HepG2 (cell line): ENCODE measurements around the gene CLDN9. TPM values are rescaled to one million over a fixed set of nuclear protein-coding genes. Genes with fewer than 3 reads are reported as not detected.

Experiments used
- ATM ChIP-seq: fragments of 450-650 bp; IDR thresholded peaks from 2 replicates; pipeline ENCODE4 v1.7.1; 2017; ENCODE audit warnings: mild to moderate bottlenecking, borderline replicate concordance
- BHLHE40 ChIP-seq: IDR thresholded peaks from 2 replicates; pipeline ENCODE4 v1.6.1; 2011; ENCODE audit warnings: low read length, improper control_type of control experiment
- CENPX ChIP-seq: sonication (generic); formaldehyde crosslinking; IDR thresholded peaks from 2 replicates; pipeline ENCODE4 v1.9.0; 2021; ENCODE audit warnings: mild to moderate bottlenecking, missing genetic modification reagents, moderate library complexity
- CHCHD3 ChIP-seq: sonication (generic); formaldehyde crosslinking; IDR thresholded peaks from 2 replicates; pipeline ENCODE4 v1.8.0; 2022; ENCODE audit warnings: mild to moderate bottlenecking, missing genetic modification reagents, moderate library complexity
- DR1 ChIP-seq: sonication (generic); formaldehyde crosslinking; IDR thresholded peaks from 2 replicates; pipeline ENCODE4 v1.8.0; 2021; ENCODE audit warnings: mild to moderate bottlenecking, missing genetic modification reagents, inconsistent platforms
- GABPB1 ChIP-seq: IDR thresholded peaks from 2 replicates; pipeline ENCODE4 v1.6.1; 2016; ENCODE audit warnings: mild to moderate bottlenecking, missing genetic modification reagents, moderate library complexity, missing compliant biosample characterization
- GPN1 ChIP-seq: sonication (generic); formaldehyde crosslinking; IDR thresholded peaks from 2 replicates; pipeline ENCODE4 v1.5.1; 2020; ENCODE audit warnings: missing genetic modification reagents, borderline replicate concordance
- HNRNPLL ChIP-seq: fragments of 200-400 bp; formaldehyde crosslinking; IDR thresholded peaks from 2 replicates; pipeline ENCODE4 v1.6.1; 2017; ENCODE audit warnings: mild to moderate bottlenecking, low read depth, low read length; ENCODE audit not compliant: poor library complexity, severe bottlenecking
- HNRNPUL1 ChIP-seq: fragments of 200-400 bp; formaldehyde crosslinking; IDR thresholded peaks from 2 replicates; pipeline ENCODE4 v1.6.1; 2017; ENCODE audit warnings: low read depth, mild to moderate bottlenecking, low read length, moderate library complexity
- IKZF4 ChIP-seq: sonication (generic); formaldehyde crosslinking; IDR thresholded peaks from 2 replicates; pipeline ENCODE4 v1.5.1; 2020; ENCODE audit warnings: borderline replicate concordance, mild to moderate bottlenecking, low read depth, missing genetic modification reagents; ENCODE audit errors: not compliant biosample characterization
- KLF11 ChIP-seq: IDR thresholded peaks from 2 replicates; pipeline ENCODE4 v1.6.1; 2016; ENCODE audit warnings: missing compliant biosample characterization
- KLF16 ChIP-seq, 2 experiments: sonication (generic) in 1 of 2; formaldehyde crosslinking in 1 of 2; IDR thresholded peaks; 2 replicates each; pipeline versions ENCODE4 v1.6.1 to v1.8.0; 2016 to 2023; ENCODE audit warnings: missing genetic modification reagents in 2 of 2, missing compliant biosample characterization in 1 of 2
- MZF1 ChIP-seq: sonication (generic); formaldehyde crosslinking; IDR thresholded peaks from 2 replicates; pipeline ENCODE4 v1.8.1; 2023; ENCODE audit warnings: mild to moderate bottlenecking, missing genetic modification reagents, borderline replicate concordance
- NPAS2 ChIP-seq: sonication (generic); formaldehyde crosslinking; IDR thresholded peaks from 2 replicates; pipeline ENCODE4 v1.8.0; 2022; ENCODE audit warnings: mild to moderate bottlenecking, missing genetic modification reagents, borderline replicate concordance
- POLR2A ChIP-seq, 2 experiments: IDR thresholded peaks; 2 replicates each; pipeline ENCODE4 v1.6.1; 2011; ENCODE audit warnings: low read depth in 2 of 2, low read length in 2 of 2, mild to moderate bottlenecking in 1 of 2, moderate library complexity in 1 of 2; ENCODE audit not compliant: insufficient read depth in 1 of 2
- RBFOX2 ChIP-seq: fragments of 200-400 bp; formaldehyde crosslinking; IDR thresholded peaks from 2 replicates; pipeline ENCODE4 v1.6.1; 2017; ENCODE audit warnings: low read depth, mild to moderate bottlenecking, low read length
- RELA ChIP-seq: sonication (generic); formaldehyde crosslinking; IDR thresholded peaks from 2 replicates; pipeline ENCODE4 v1.4.0; 2020; ENCODE audit warnings: missing genetic modification reagents
- RFX3 ChIP-seq: IDR thresholded peaks from 2 replicates; pipeline ENCODE4 v1.6.1; 2016; ENCODE audit warnings: missing biosample characterization, missing genetic modification reagents
- RXRA ChIP-seq: sonication (generic); formaldehyde crosslinking; IDR thresholded peaks from 2 replicates; pipeline ENCODE4 v1.5.1; 2020; ENCODE audit warnings: missing genetic modification reagents
- SAFB2 ChIP-seq: sonication (generic); formaldehyde crosslinking; IDR thresholded peaks from 2 replicates; pipeline ENCODE4 v1.5.1; 2020; ENCODE audit warnings: missing genetic modification reagents, low read depth, mild to moderate bottlenecking, borderline replicate concordance
- TSC22D2 ChIP-seq: sonication (generic); formaldehyde crosslinking; IDR thresholded peaks from 2 replicates; pipeline ENCODE4 v1.5.1; 2020; ENCODE audit warnings: missing genetic modification reagents, mild to moderate bottlenecking, borderline replicate concordance
- WIZ ChIP-seq: sonication (generic); formaldehyde crosslinking; IDR thresholded peaks from 2 replicates; pipeline ENCODE4 v1.5.1; 2020; ENCODE audit warnings: mild to moderate bottlenecking, missing genetic modification reagents
- ZBTB7B ChIP-seq: sonication (generic); formaldehyde crosslinking; IDR thresholded peaks from 2 replicates; pipeline ENCODE4 v1.4.0; 2020; ENCODE audit warnings: missing genetic modification reagents
- ZEB1 ChIP-seq: IDR thresholded peaks from 2 replicates; pipeline ENCODE4 v1.6.1; 2012; ENCODE audit warnings: mild to moderate bottlenecking, low read depth, inconsistent platforms; ENCODE audit not compliant: insufficient replicate concordance
- ZNF232 ChIP-seq: sonication (generic); formaldehyde crosslinking; IDR thresholded peaks from 2 replicates; pipeline ENCODE4 v1.4.0; 2020; ENCODE audit warnings: missing genetic modification reagents, borderline replicate concordance
- ZNF292 ChIP-seq: sonication (generic); formaldehyde crosslinking; IDR thresholded peaks from 2 replicates; pipeline ENCODE4 v1.8.1; 2022; ENCODE audit warnings: mild to moderate bottlenecking, low read depth, missing genetic modification reagents, borderline replicate concordance
- ZNF564 ChIP-seq: sonication (generic); formaldehyde crosslinking; IDR thresholded peaks from 2 replicates; pipeline ENCODE4 v1.8.1; 2023; ENCODE audit warnings: mild to moderate bottlenecking, missing genetic modification reagents
- ZNF570 ChIP-seq: sonication (generic); formaldehyde crosslinking; IDR thresholded peaks from 2 replicates; pipeline ENCODE4 v1.4.0; 2020; ENCODE audit warnings: mild to moderate bottlenecking, missing genetic modification reagents, borderline replicate concordance
- ZNF670 ChIP-seq: sonication (generic); formaldehyde crosslinking; IDR thresholded peaks from 2 replicates; pipeline ENCODE4 v1.8.0; 2022; ENCODE audit warnings: mild to moderate bottlenecking, missing genetic modification reagents, borderline replicate concordance
- ZNF776 ChIP-seq: sonication (generic); formaldehyde crosslinking; IDR thresholded peaks from 2 replicates; pipeline ENCODE4 v1.4.0; 2020; ENCODE audit warnings: mild to moderate bottlenecking, missing genetic modification reagents
- ZNF781 ChIP-seq: sonication (generic); formaldehyde crosslinking; IDR thresholded peaks from 2 replicates; pipeline ENCODE4 v1.5.1; 2020; ENCODE audit warnings: borderline replicate concordance, mild to moderate bottlenecking, missing genetic modification reagents; ENCODE audit errors: not compliant biosample characterization
- ZSCAN30 ChIP-seq: sonication (generic); formaldehyde crosslinking; IDR thresholded peaks from 2 replicates; pipeline ENCODE4 v1.5.0; 2020; ENCODE audit warnings: mild to moderate bottlenecking, missing genetic modification reagents
- polyA plus RNA-seq, 8 experiments: library from polyadenylated mRNA; depleted of rRNA in 3 of 8; stranded (reverse) in 7 of 8; unstranded in 1 of 8; fragments of >200 nt; fragmentation: Illumina TruSeq in 4 of 8; extraction: Trizol in 4 of 8; gene quantifications; 2 replicates each; pipeline versions ENCODE4 v1.2.1 to v1.2.3, GENCODE V29; 2011 to 2016; ENCODE audit warnings: low read depth in 4 of 8, missing spikeins in 1 of 8, mixed read lengths in 1 of 8; ENCODE audit not compliant: insufficient read depth in 1 of 8
- total RNA-seq, 5 experiments: library from RNA; depleted of rRNA; stranded (reverse); fragments of >200 nt; fragmentation: Illumina TruSeq; extraction: Trizol; gene quantifications; 2 replicates each; pipeline ENCODE4 v1.2.3, GENCODE V29; 2016; ENCODE audit warnings: low read depth in 1 of 5
- TF ChIP-seq, protein P1 (sequence below): sonication (generic); formaldehyde crosslinking; IDR thresholded peaks from 2 replicates; pipeline ENCODE4 v1.8.1; 2022; ENCODE audit warnings: mild to moderate bottlenecking, missing genetic modification reagents

The CLDN9 gene
- total and polyA plus RNA-seq, 2 of the 13 experiments (the other 11 are each of a cell fraction or from before 2014, with no cell fraction given), result 0.15 to 0.26 TPM

DNA sequence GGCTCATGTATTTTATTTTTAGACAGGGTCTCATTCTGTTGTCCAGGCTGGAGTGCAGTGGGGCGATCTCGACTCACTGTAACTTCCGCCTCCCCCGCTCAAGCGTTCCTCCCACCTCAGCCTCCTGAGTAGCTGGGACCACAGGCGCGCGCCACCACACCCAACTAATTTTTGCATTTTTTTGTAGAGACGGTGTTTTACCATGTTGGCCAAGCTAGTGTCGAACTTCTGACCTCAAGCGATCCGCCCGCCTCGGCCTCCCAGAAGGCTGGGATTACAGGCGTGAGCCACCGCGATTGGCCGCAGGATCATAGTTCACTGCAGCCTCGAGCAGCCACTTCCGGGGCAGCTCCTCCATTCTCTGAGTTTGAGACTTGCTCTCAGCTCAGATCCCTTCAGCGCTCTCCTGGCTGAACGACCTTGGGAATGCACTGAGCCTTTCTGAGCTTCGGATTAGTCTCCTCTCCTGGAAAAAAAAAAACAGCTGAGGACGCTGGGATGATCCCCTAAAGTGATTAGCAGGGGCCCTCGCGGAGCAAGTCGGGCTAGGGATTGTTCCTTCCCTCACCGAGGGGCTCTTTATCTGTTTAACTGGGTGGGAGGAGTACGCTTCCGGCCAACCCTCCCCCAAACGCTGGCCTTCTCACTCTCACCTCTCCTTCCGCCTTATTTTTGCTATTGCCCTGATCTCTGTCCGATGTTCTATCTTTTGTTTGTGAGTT is 31.4 kb upstream of the CLDN9 start (continued):
- TF ChIP-seq BHLHE40 (no peak), RELA (no peak), ATM (no peak), HNRNPUL1 (no peak), ZEB1 (no peak), SAFB2 (CRISPR knock-in tag) (no peak; the same call in 1 of the 2 replicates), WIZ (no peak), ZSCAN30 (CRISPR knock-in tag) (no peak), ZNF670 (CRISPR knock-in tag) (no peak), ZNF292 (CRISPR knock-in tag) (0 out of 2 replicates have a peak, but pooled peaks have one; percentile 70), ZNF776 (CRISPR knock-in tag) (no peak), NPAS2 (CRISPR knock-in tag) (no peak), TSC22D2 (peak; percentile 37; the same call in 1 of the 2 replicates), GPN1 (no peak), KLF16 (CRISPR knock-in tag; IDR thresholded peaks at IDR 0.05) (0 out of 4 replicates have a peak, but pooled peaks of 1 of the 2 experiments have one; percentile 25), CHCHD3 (CRISPR knock-in tag) (no peak), MZF1 (CRISPR knock-in tag) (no peak), ZBTB7B (CRISPR knock-in tag) (peak; percentile 75), DR1 (CRISPR knock-in tag) (no peak), KLF11 (CRISPR knock-in tag) (no peak), CENPX (CRISPR knock-in tag) (no peak), GABPB1 (peak; percentile 91), RBFOX2 (no peak), RXRA (peak; percentile 70), ZNF232 (CRISPR knock-in tag) (no peak), ZNF564 (CRISPR knock-in tag) (no peak), IKZF4 (CRISPR knock-in tag) (no peak), ZNF570 (CRISPR knock-in tag) (no peak), POLR2A (IDR thresholded peaks at IDR 0.05; ENCODE audit: insufficient read depth in 1 of 2, low read depth in 2 of 2, low read length in 2 of 2) (peak; percentile 58), RFX3 (CRISPR knock-in tag) (no peak), ZNF781 (CRISPR knock-in tag) (peak; percentile 32), HNRNPLL (no peak)
- TF ChIP-seq, protein P1, sequence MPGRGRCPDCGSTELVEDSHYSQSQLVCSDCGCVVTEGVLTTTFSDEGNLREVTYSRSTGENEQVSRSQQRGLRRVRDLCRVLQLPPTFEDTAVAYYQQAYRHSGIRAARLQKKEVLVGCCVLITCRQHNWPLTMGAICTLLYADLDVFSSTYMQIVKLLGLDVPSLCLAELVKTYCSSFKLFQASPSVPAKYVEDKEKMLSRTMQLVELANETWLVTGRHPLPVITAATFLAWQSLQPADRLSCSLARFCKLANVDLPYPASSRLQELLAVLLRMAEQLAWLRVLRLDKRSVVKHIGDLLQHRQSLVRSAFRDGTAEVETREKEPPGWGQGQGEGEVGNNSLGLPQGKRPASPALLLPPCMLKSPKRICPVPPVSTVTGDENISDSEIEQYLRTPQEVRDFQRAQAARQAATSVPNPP (CRISPR knock-in tag), result no peak
